ENCODE data around the gene SEMA4D. TPM values are rescaled to one million over a fixed set of nuclear protein-coding genes. Genes with fewer than 3 reads are reported as not detected.

The SEMA4D gene
- total and polyA plus RNA-seq, 2 experiments from 2014 or later = 9.4 to 10.4 TPM

- no peaks in the 10 kb centered on the region for H3K79me2 ChIP-seq
- H3K27ac ChIP-seq = no peak overlapping the region
- DNase-seq (ENCODE audit: low spot score) = no peak
- H3K4me1 ChIP-seq (ENCODE audit: insufficient read depth) = peaks cover 9% of the 10 kb centered on the region
- no peaks in the 10 kb centered on the region for H3K27me3 ChIP-seq
- no peaks in the 10 kb centered on the region for H3K9me3 ChIP-seq (ENCODE audit: low read depth)
- no peak overlapping the region for H3K4me2 ChIP-seq
- H4K20me1 ChIP-seq (ENCODE audit: insufficient read depth, poor library complexity, severe bottlenecking) = no peaks in the 10 kb centered on the region
- no peaks in the 10 kb centered on the region for H3K9me2 ChIP-seq (replicated peaks; ENCODE audit: insufficient read depth)
- TF ChIP-seq EZH2phosphoT487 (IDR thresholded peaks at IDR 0.05; ENCODE audit: low read depth, severe bottlenecking, unreplicated experiment) (no peak), CTCF (IDR thresholded peaks at IDR 0.05; ENCODE audit: poor library complexity) (no peak), EZH2 (IDR thresholded peaks at IDR 0.05; ENCODE audit: borderline replicate concordance) (no peak)
- no peak overlapping the region for H3K4me3 ChIP-seq
- H2AFZ ChIP-seq = no peak overlapping the region
- WGBS (ENCODE audit: low lambda C conversion rate, missing lambda C conversion rate) = 87% methylated on average over 5 of the region's 5 CpGs
- H3K36me3 ChIP-seq (replicated peaks; ENCODE audit: insufficient read depth, low read depth) = no peaks in the 10 kb centered on the region
Observed at GRCh38 chr9:89529243-89530035, 31.5 kb upstream of the SEMA4D start.

- Histone ChIP-seq H3K9me2 (replicated peaks; ENCODE audit: insufficient read depth) (no peaks in the 10 kb centered on the region), H2AFZ (no peak overlapping the region), H3K4me2 (no peak overlapping the region), H3K9me3 (ENCODE audit: low read depth) (no peaks in the 10 kb centered on the region), H3K27me3 (no peaks in the 10 kb centered on the region), H4K20me1 (ENCODE audit: insufficient read depth, poor library complexity, severe bottlenecking) (no peaks in the 10 kb centered on the region), H3K79me2 (no peaks in the 10 kb centered on the region), H3K4me3 (no peak overlapping the region), H3K36me3 (replicated peaks; ENCODE audit: insufficient read depth, low read depth) (no peaks in the 10 kb centered on the region), H3K27ac (no peak overlapping the region), H3K4me1 (ENCODE audit: insufficient read depth) (peaks cover 9% of the 10 kb centered on the region)
- TF ChIP-seq EZH2 (IDR thresholded peaks at IDR 0.05; ENCODE audit: borderline replicate concordance) (no peak), EZH2phosphoT487 (IDR thresholded peaks at IDR 0.05; ENCODE audit: low read depth, severe bottlenecking, unreplicated experiment) (no peak), CTCF (IDR thresholded peaks at IDR 0.05; ENCODE audit: poor library complexity) (no peak)
- DNase-seq (ENCODE audit: low spot score) = peak; percentile 29
- 79% methylated on average over 6 of the region's 6 CpGs for WGBS (ENCODE audit: low lambda C conversion rate, missing lambda C conversion rate)
Observed at GRCh38 chr9:89528540-89528939, 30.6 kb upstream of the SEMA4D start.

GRCh38 chr9:89528131-89528530 is 30.2 kb upstream of the SEMA4D start:
- Histone ChIP-seq H3K9me3 (ENCODE audit: low read depth) (no peaks in the 10 kb centered on the region), H3K79me2 (no peaks in the 10 kb centered on the region), H4K20me1 (ENCODE audit: insufficient read depth, poor library complexity, severe bottlenecking) (no peaks in the 10 kb centered on the region), H3K4me2 (no peak overlapping the region), H2AFZ (no peak overlapping the region), H3K27me3 (no peaks in the 10 kb centered on the region), H3K4me1 (ENCODE audit: insufficient read depth) (peaks cover 9% of the 10 kb centered on the region), H3K9me2 (replicated peaks; ENCODE audit: insufficient read depth) (no peaks in the 10 kb centered on the region), H3K36me3 (replicated peaks; ENCODE audit: insufficient read depth, low read depth) (no peaks in the 10 kb centered on the region), H3K4me3 (no peak overlapping the region), H3K27ac (no peak overlapping the region)
- TF ChIP-seq CTCF (IDR thresholded peaks at IDR 0.05; ENCODE audit: poor library complexity) (no peak), EZH2phosphoT487 (IDR thresholded peaks at IDR 0.05; ENCODE audit: low read depth, severe bottlenecking, unreplicated experiment) (no peak), EZH2 (IDR thresholded peaks at IDR 0.05; ENCODE audit: borderline replicate concordance) (no peak)
- 98% methylated on average over 5 of the region's 5 CpGs for WGBS (ENCODE audit: low lambda C conversion rate, missing lambda C conversion rate)
- DNase-seq (ENCODE audit: low spot score) = no peak
